H1 (cell line): ENCODE results near the gene CAPZB. TPM values are rescaled to one million over a fixed set of nuclear protein-coding genes. Genes with fewer than 3 reads are reported as not detected.

Experiments
- CTCF ChIA-PET: fragments of 300-600 bp; sonication (Branson Sonifier 250); formaldehyde crosslinking; loops from one replicate; lab custom pipeline; 2021; ENCODE audit not compliant: partially characterized antibody; lab: Charles Lee
- POLR2A ChIA-PET: fragments of 300-600 bp; sonication (Branson Sonifier 250); formaldehyde crosslinking; loops from one replicate; lab custom pipeline; 2021; ENCODE audit warnings: inconsistent platforms; ENCODE audit not compliant: partially characterized antibody; lab: Charles Lee
- DNase-seq, 2 experiments: peaks; one replicate each; pipeline versions ENCODE4 v3.0.0 to v3.0.0-alpha.2; 2010 to 2022; ENCODE audit warnings: low spot score in 2 of 2, low read depth in 1 of 2, mixed read lengths in 1 of 2
- FAIRE-seq: peaks from 2 replicates; lab custom pipeline; 2011; peaks lifted over from hg19 to GRCh38; lab: Jason Lieb, UNC
- H2AFZ ChIP-seq: 2 replicates; pipeline ENCODE4 v1.8.1; 2012; ENCODE audit warnings: low read length, inconsistent platforms
- H2AK5ac ChIP-seq: 2 replicates; pipeline ENCODE4 v1.6.1; 2013; ENCODE audit warnings: low read depth, low read length
- H2BK120ac ChIP-seq: replicated peaks from 2 replicates; pipeline ENCODE3; 2013; ENCODE audit warnings: low read depth, low read length, inconsistent platforms
- H2BK12ac ChIP-seq: 2 replicates; pipeline ENCODE4 v1.6.1; 2013; ENCODE audit warnings: low read depth, low read length
- H2BK15ac ChIP-seq: 2 replicates; pipeline ENCODE4 v1.6.1; 2013; ENCODE audit warnings: low read length
- H2BK20ac ChIP-seq: 2 replicates; pipeline ENCODE4 v1.6.1; 2013; ENCODE audit warnings: low read length
- H2BK5ac ChIP-seq: 2 replicates; pipeline ENCODE4 v1.6.1; 2013; ENCODE audit warnings: low read depth, low read length
- H3K14ac ChIP-seq: 2 replicates; pipeline ENCODE4 v1.6.1; 2013; ENCODE audit warnings: inconsistent platforms; ENCODE audit not compliant: insufficient read length
- H3K18ac ChIP-seq: 2 replicates; pipeline ENCODE4 v1.6.1; 2013; ENCODE audit warnings: low read length; ENCODE audit errors: extremely low read depth
- H3K23ac ChIP-seq: 2 replicates; pipeline ENCODE4 v1.6.1; 2013; ENCODE audit warnings: inconsistent platforms; ENCODE audit not compliant: insufficient read length
- H3K23me2 ChIP-seq: 2 replicates; pipeline ENCODE4 v1.6.1; 2013; ENCODE audit warnings: low read depth, low read length
- H3K27ac ChIP-seq: 2 replicates; pipeline ENCODE4 v1.6.1; 2011; ENCODE audit warnings: low read depth, low read length, inconsistent platforms
- H3K27me3 ChIP-seq, 4 experiments: replicated peaks in 1 of 4; 1 replicate in 1 of 4; 2 replicates in 3 of 4; pipeline versions ENCODE4 v1.6.1 to v1.8.1; 2011 to 2013; ENCODE audit warnings: low read length in 3 of 4, mild to moderate bottlenecking in 3 of 4, inconsistent platforms in 2 of 4, mixed read lengths in 2 of 4, moderate library complexity in 1 of 4; ENCODE audit not compliant: control insufficient read depth in 3 of 4, insufficient read depth in 3 of 4; ENCODE audit errors: extremely low read depth in 1 of 4
- H3K36me3 ChIP-seq, 4 experiments: 2 replicates each; pipeline versions ENCODE4 v1.6.1 to v1.8.1; 2011 to 2013; ENCODE audit warnings: mild to moderate bottlenecking in 4 of 4, low read length in 3 of 4, moderate library complexity in 2 of 4, control low read depth in 1 of 4, inconsistent platforms in 1 of 4; ENCODE audit not compliant: insufficient read depth in 4 of 4, control insufficient read depth in 2 of 4
- H3K4ac ChIP-seq: replicated peaks from 2 replicates; pipeline ENCODE3; 2013; ENCODE audit warnings: low read length, low read depth, mixed read lengths, inconsistent platforms; ENCODE audit not compliant: insufficient read length
- H3K4me1 ChIP-seq, 4 experiments: replicated peaks in 1 of 4; 1 replicate in 1 of 4; 2 replicates in 3 of 4; pipeline versions ENCODE4 v1.6.1 to v1.8.1; 2011 to 2013; ENCODE audit warnings: low read length in 3 of 4, inconsistent platforms in 2 of 4, mixed read lengths in 1 of 4; ENCODE audit not compliant: insufficient read depth in 4 of 4, control insufficient read depth in 3 of 4
- H3K4me2 ChIP-seq, 2 experiments: 2 replicates each; pipeline versions ENCODE4 v1.6.1 to v1.8.1; 2011 to 2013; ENCODE audit warnings: low read depth in 2 of 2, low read length in 2 of 2, control low read depth in 1 of 2, inconsistent platforms in 1 of 2, mild to moderate bottlenecking in 1 of 2; ENCODE audit not compliant: insufficient read depth in 1 of 2
- H3K4me3 ChIP-seq, 4 experiments: fragments of 200-600, 300-600 bp in 1 of 4; sonication (generic), shearing (Covaris generic), sonication (Bioruptor Twin) in 1 of 4; 2 replicates each; pipeline versions ENCODE4 v1.5.1 to v1.8.1; 2011 to 2016; ENCODE audit warnings: low read length in 4 of 4, low read depth in 3 of 4, control low read depth in 2 of 4, inconsistent platforms in 2 of 4, mild to moderate bottlenecking in 2 of 4, mixed read lengths in 1 of 4, moderate library complexity in 1 of 4; ENCODE audit not compliant: insufficient read depth in 2 of 4; ENCODE audit errors: extremely low read depth in 1 of 4
- H3K56ac ChIP-seq: replicated peaks from 2 replicates; pipeline ENCODE3; 2013; ENCODE audit warnings: low read depth, mild to moderate bottlenecking, mixed read lengths, low read length, inconsistent platforms; ENCODE audit not compliant: insufficient read length
- H3K79me1 ChIP-seq: 2 replicates; pipeline ENCODE4 v1.6.1; 2013; ENCODE audit warnings: low read depth, low read length, control low read depth
- H3K79me2 ChIP-seq, 2 experiments: 2 replicates each; pipeline versions ENCODE4 v1.6.1 to v1.8.1; 2012 to 2013; ENCODE audit warnings: low read length in 2 of 2, mild to moderate bottlenecking in 2 of 2, inconsistent platforms in 1 of 2; ENCODE audit not compliant: insufficient read depth in 2 of 2, control insufficient read depth in 1 of 2
- H3K9ac ChIP-seq, 4 experiments: replicated peaks in 1 of 4; 1 replicate in 1 of 4; 2 replicates in 3 of 4; pipeline versions ENCODE4 v1.6.1 to v1.8.1; 2011 to 2013; ENCODE audit warnings: low read depth in 3 of 4, low read length in 3 of 4, control low read depth in 2 of 4, mild to moderate bottlenecking in 2 of 4, moderate library complexity in 2 of 4, inconsistent platforms in 1 of 4; ENCODE audit errors: extremely low read depth in 1 of 4
- H3K9me3 ChIP-seq, 2 experiments: 2 replicates each; pipeline versions ENCODE4 v1.6.1 to v1.8.1; 2012 to 2013; ENCODE audit warnings: mild to moderate bottlenecking in 2 of 2, moderate library complexity in 2 of 2, control low read depth in 1 of 2, inconsistent platforms in 1 of 2, low read depth in 1 of 2, low read length in 1 of 2, mixed read lengths in 1 of 2; ENCODE audit not compliant: insufficient read depth in 2 of 2
- H4K20me1 ChIP-seq, 2 experiments: replicated peaks in 1 of 2; 2 replicates each; pipeline versions ENCODE3 to v1.8.1; 2011 to 2013; ENCODE audit warnings: inconsistent platforms in 2 of 2, low read length in 2 of 2, mild to moderate bottlenecking in 1 of 2; ENCODE audit not compliant: insufficient read depth in 2 of 2, control insufficient read depth in 1 of 2
- H4K5ac ChIP-seq: 2 replicates; pipeline ENCODE4 v1.6.1; 2013; ENCODE audit warnings: low read length, low read depth, mixed read lengths, inconsistent platforms; ENCODE audit not compliant: insufficient read length
- H4K8ac ChIP-seq: 2 replicates; pipeline ENCODE4 v1.8.0; 2013; ENCODE audit warnings: mild to moderate bottlenecking, moderate library complexity, low read length, inconsistent platforms; ENCODE audit not compliant: insufficient read depth; ENCODE audit errors: extremely low read depth
- H4K91ac ChIP-seq: replicated peaks from 2 replicates; pipeline ENCODE3; 2013; ENCODE audit warnings: low read length, mixed read lengths, inconsistent platforms; ENCODE audit not compliant: insufficient read length
- CBX8 ChIP-seq: fragments of 300-800, 300-1000 bp; sonication (generic); IDR thresholded peaks from 2 replicates; pipeline ENCODE4 v1.7.1; 2016; ENCODE audit warnings: low read depth, low read length, borderline replicate concordance
- CEBPB ChIP-seq: IDR thresholded peaks from 2 replicates; pipeline ENCODE4 v1.6.1; 2012; ENCODE audit warnings: low read depth, low read length
- CHD1 ChIP-seq: IDR thresholded peaks from 2 replicates; pipeline ENCODE4 v1.6.1; 2012; ENCODE audit warnings: low read depth, low read length, improper control_type of control experiment
- CHD2 ChIP-seq: IDR thresholded peaks from 2 replicates; pipeline ENCODE4 v1.6.1; 2012; ENCODE audit warnings: low read length, improper control_type of control experiment
- MAFK ChIP-seq: IDR thresholded peaks from 2 replicates; pipeline ENCODE4 v1.6.1; 2012; ENCODE audit warnings: low read depth, mild to moderate bottlenecking, improper control_type of control experiment, low read length
- PHF8 ChIP-seq: fragments of 200-600 bp; sonication (generic); conservative IDR thresholded peaks from 2 replicates; pipeline ENCODE4 v1.7.1; 2012; ENCODE audit warnings: low read depth, mild to moderate bottlenecking, inconsistent platforms, low read length, moderate library complexity
- POU5F1 ChIP-seq: IDR thresholded peaks from 2 replicates; pipeline ENCODE4 v1.6.1; 2011; ENCODE audit warnings: low read depth, mild to moderate bottlenecking, low read length, moderate library complexity
- RAD21 ChIP-seq, 2 experiments: IDR thresholded peaks in 1 of 2; conservative IDR thresholded peaks in 1 of 2; 2 replicates each; pipeline ENCODE4 v1.6.1; 2011; ENCODE audit warnings: low read depth in 2 of 2, low read length in 2 of 2, improper control_type of control experiment in 1 of 2, inconsistent platforms in 1 of 2, mild to moderate bottlenecking in 1 of 2, moderate library complexity in 1 of 2
- RBBP5 ChIP-seq: IDR thresholded peaks from 2 replicates; pipeline ENCODE4 v1.7.1; 2012; ENCODE audit warnings: low read depth, mild to moderate bottlenecking, inconsistent platforms, low read length, moderate library complexity, borderline replicate concordance
- SP4 ChIP-seq: IDR thresholded peaks from 2 replicates; pipeline ENCODE4 v1.6.1; 2012; ENCODE audit warnings: low read length, inconsistent platforms
- TAF7 ChIP-seq: optimal IDR thresholded peaks from 2 replicates; pipeline ENCODE3; 2011; ENCODE audit warnings: low read depth, mild to moderate bottlenecking, inconsistent platforms, low read length, moderate library complexity, borderline replicate concordance
- TBP ChIP-seq: IDR thresholded peaks from 2 replicates; pipeline ENCODE4 v1.6.1; 2011; ENCODE audit warnings: low read depth, low read length, improper control_type of control experiment
- WGBS, 2 experiments: shearing (Covaris generic) in 1 of 2; methylation state at CpG; one replicate each; pipeline versions ENCODE4 v1.1.6 to v1.1.7; 2013 to 2015; ENCODE audit warnings: low lambda C conversion rate in 2 of 2, mixed read lengths in 2 of 2, inconsistent platforms in 1 of 2, low coverage in 1 of 2, missing lambda C conversion rate in 1 of 2; ENCODE audit not compliant: insufficient replicate concordance in 2 of 2, insufficient coverage in 1 of 2, insufficient read length in 1 of 2; ENCODE audit errors: extremely low coverage in 1 of 2, missing lambda C conversion rate in 1 of 2; 5-methylcytosine and 5-hydroxymethylcytosine counted together
- polyA plus RNA-seq, 7 experiments: library from polyadenylated mRNA; depleted of rRNA in 3 of 7; stranded (reverse) in 5 of 7; unstranded in 2 of 7; fragments of >200 nt in 5 of 7; fragments of 200-250 nt in 2 of 7; gene quantifications; 1 replicate in 5 of 7; 2 replicates in 1 of 7; 4 replicates in 1 of 7; pipeline versions ENCODE4 v1.2.1 to v1.2.3, GENCODE V29; 2011 to 2013; ENCODE audit warnings: missing spikeins in 2 of 7, mixed read lengths in 2 of 7
- total RNA-seq: library from RNA; stranded (reverse); fragmentation: NEBNext Ultra II Directional; extraction: Animal tissue kit (Norgen Biotek cat#: 25700); gene quantifications from 2 replicates; pipeline ENCODE4 v1.2.1, GENCODE V29; 2021

CAPZB gene
- total and polyA plus RNA-seq, 2 of the 8 experiments (the other 6 are each of a cell fraction or from before 2014, with no cell fraction given) = 162 to 371 TPM

GRCh38 chr1:19423130-19423529 lies 62.2 kb downstream of the CAPZB start:
- Histone ChIP-seq H3K27ac (no peak overlapping the region), H3K36me3 (peaks cover 0 to 19% (median 4%) of the 10 kb centered on the region in 4 experiments; a peak in 5 of 8 replicates), H3K23ac (no peak overlapping the region), H3K4me1 (0 out of 7 replicates have a peak, but pooled peaks cover 0 to 1% (median 0%) of the 10 kb centered on the region in 4 experiments), H3K14ac (no peak overlapping the region), H3K56ac (no peak overlapping the region), H3K79me2 (peaks cover 9 to 82% of the 10 kb centered on the region in 2 experiments), H4K8ac (no peak overlapping the region), H2BK12ac (no peak overlapping the region), H3K23me2 (no peaks in the 10 kb centered on the region), H4K5ac (no peak overlapping the region), H3K18ac (no peak overlapping the region), H2BK15ac (no peak overlapping the region), H3K79me1 (peaks cover 18% of the 10 kb centered on the region), H2BK120ac (no peak overlapping the region)
- CTCF ChIA-PET = interaction anchor here (0.9 to 6.5 kb wide), 10 partner anchors 8 to 159 kb away, joined by 3 to 46 read pairs (median 3); no protein-coding TSS in a partner anchor
- no peak for FAIRE-seq
- TF ChIP-seq RBBP5 = no peak
- TF ChIP-seq CEBPB = no peak
- TF ChIP-seq RAD21 (IDR thresholded peaks at IDR 0.05 in 1 of 2, conservative IDR thresholded peaks at IDR 0.05 in 1 of 2; ENCODE audit: low read depth in 2 of 2, low read length in 2 of 2) = no peak
- no peak for TF ChIP-seq CHD2
- TF ChIP-seq POU5F1 = no peak
- TF ChIP-seq TAF7 = no peak
- TF ChIP-seq CHD1 = no peak
- TF ChIP-seq CBX8 = no peak
- TF ChIP-seq PHF8 = no peak
- no peak for TF ChIP-seq MAFK
- TF ChIP-seq TBP = no peak
- no peak for TF ChIP-seq SP4
- TF ChIP-seq, all 59 proteins: peak for 0
- POLR2A ChIA-PET = interaction anchor here (1.4 kb wide), 1 partner anchor 16 kb away, joined by 4 read pairs; no protein-coding TSS in a partner anchor
- Histone ChIP-seq H3K4me2 (no peak overlapping the region), H3K9ac (no peak overlapping the region), H3K4me3 (no peak overlapping the region), H2BK5ac (no peak overlapping the region), H2AK5ac (no peak overlapping the region), H2BK20ac (no peak overlapping the region), H3K9me3 (no peaks in the 10 kb centered on the region), H4K91ac (no peak overlapping the region), H3K4ac (no peak overlapping the region), H3K27me3 (no peaks in the 10 kb centered on the region), H4K20me1 (peaks cover 32 to 38% of the 10 kb centered on the region in 2 experiments), H2AFZ (no peak overlapping the region)
- WGBS, 2 experiments = 84% methylated on average over 5 of the region's 5 CpGs; no CpG with 5 or more reads in 1 of the 2 experiments
- DNase-seq = no peak
